HG03103 (cell line): ENCODE data around the gene CD99L2.

Source experiments
- ATAC-seq: cut with Tn5 transposase; IDR thresholded peaks from one replicate; pipeline ENCODE4 v1.9.1; 2021; ENCODE audit warnings: low read depth; ENCODE audit not compliant: unreplicated experiment

CD99L2 gene, protein sequence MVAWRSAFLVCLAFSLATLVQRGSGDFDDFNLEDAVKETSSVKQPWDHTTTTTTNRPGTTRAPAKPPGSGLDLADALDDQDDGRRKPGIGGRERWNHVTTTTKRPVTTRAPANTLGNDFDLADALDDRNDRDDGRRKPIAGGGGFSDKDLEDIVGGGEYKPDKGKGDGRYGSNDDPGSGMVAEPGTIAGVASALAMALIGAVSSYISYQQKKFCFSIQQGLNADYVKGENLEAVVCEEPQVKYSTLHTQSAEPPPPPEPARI

DNA sequence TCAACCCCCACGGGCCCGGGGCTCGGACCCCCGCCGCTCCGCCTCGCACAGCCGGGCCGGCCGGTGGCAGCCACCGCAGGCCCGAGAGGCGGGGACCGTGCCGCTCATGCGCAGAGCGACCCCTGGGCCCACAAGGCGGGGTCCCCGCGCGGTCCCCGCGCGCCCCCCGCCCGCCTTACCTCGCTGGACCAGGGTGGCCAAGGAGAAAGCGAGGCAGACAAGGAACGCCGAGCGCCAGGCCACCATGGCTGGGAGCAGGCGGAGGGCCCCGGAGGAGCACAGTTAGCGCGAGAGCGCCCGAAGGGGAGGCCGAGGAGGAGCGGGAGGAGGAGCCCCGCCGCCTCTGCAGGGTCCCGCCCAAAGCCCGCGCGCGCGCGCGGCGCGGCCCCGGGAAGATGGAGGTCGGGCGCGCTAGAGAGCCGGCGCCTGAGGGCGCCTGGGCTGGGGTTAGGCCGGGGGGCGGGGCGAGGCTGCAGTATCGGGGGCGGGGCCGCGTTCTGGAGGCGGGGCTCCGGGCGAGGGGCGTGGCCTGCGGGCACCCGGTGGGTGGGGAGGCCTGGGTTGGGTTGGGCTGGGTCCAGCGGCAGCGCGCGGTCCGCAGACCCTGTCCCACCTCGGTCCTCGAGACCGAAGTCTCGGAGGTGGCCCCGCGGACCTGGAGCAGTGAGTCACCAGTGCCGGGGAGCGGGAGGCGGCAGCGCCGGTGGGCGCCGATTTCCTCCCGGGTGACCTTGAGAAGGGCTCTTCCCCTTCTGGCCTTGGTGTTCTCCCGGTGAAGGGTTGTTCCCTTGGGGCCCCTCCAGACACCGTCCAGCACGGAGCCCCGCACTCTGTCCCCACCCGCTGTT, at the start of gene CD99L2:
Gene CD99L2, minus strand, starts transcription at position 326 of the 848 bp plus-strand sequence. Its CDS starts 80 bp downstream, at position 246.
- ATAC-seq: peak; percentile 80

DNA sequence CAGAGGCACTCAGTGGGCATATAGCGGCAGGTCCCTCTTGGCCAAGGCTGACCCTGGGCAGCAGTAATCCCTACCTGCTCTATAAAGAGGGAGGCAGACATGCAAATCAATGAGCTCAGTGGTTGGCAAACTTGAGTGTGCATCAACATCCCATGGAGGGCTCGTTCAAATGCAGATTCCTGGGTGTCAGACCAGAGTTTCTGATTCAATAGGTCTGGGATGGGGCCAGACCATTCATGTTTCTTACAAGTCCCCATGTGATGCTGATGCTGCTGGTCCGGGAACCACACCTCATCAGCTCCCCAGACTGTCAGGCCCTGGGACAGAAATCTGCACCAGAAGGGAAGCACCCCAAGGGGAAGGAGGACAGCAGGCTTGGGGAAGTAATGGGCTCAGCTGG, 45.8 kb upstream of the CD99L2 start:
- ATAC-seq: no peak

DNA sequence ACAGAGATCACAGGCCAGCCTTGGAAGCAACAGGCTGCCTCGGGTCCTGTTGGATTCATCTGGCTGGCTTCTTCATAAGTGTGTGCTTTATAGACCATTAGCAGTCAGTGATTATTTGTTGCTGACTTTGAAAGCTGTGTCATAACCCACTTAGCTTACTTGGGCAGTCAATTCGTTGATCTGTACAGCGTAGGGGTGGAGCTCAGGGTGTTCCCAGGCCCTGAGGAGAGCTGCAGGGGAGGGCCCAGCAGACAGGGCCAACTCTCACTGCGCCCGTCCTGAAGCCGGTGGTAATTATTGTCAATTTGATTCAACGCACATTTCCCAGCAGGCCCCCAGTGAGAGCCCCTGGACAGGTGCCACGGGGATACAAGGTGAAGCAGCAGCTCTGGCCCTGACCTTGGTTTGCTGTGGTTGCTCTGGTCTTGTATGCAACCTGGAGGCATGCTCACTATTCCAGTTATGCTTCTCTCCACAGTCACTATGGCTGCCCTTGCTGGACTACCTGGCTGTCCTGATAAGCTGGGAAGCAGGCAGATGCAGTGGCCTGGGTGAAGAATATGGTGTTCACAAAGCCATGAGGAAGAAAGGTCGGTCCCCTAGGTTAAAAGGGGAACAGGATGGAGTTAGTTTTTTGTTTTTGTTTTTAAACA, 44.6 kb upstream of the CD99L2 start:
- no peak for ATAC-seq

DNA sequence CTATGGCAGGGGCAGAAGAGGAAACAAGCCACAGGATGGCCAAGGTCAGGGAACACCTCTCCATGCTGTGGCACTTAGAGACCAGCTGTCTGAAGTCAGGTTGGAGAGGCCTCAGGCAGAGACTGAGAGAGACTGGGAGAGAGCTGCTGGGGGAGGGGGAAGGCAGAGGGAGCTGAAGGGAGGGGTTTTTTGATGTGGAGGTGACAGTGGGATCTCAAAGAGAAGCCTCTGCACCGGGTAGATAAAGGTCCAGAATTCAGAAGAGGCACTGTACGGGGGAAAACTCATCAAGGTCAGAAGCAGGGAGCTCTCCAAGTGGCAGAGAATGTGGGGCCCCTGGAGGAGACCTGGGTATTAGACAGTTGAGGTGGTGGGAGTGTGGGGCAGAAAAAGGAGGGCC, 43.1 kb upstream of the CD99L2 start:
- ATAC-seq: no peak

DNA sequence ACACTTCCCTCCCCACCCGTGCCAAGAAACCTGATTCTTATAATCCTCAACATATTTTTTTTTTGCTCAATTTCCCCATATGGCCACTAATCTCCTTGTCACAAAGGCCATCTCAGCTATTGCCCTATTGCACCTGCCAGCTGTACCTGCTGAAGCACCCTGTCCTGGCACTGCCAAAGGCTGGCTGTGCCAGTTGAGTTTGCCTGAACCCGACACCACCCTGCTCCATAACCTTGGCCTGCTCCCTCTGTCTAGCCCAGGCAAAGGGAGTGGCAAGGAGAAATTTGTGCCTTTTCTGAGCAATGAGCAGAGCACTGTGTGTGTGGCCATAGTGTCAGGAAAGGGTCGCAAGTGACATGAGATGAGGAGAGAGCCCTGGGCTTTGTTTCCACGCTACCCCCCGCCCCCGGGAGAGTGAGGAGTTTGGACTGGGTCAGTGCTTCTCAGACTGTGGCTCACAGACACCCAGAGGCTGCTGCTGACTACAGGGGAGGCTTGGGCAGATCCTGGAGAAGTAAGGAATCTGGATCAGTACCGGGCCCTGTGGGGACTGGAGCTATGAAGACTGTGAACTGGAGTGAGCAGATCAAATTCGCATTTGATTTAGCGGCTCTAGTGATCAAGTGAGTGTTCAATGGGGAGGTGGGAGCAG, 42.5 kb upstream of the CD99L2 start:
- ATAC-seq: no peak

DNA sequence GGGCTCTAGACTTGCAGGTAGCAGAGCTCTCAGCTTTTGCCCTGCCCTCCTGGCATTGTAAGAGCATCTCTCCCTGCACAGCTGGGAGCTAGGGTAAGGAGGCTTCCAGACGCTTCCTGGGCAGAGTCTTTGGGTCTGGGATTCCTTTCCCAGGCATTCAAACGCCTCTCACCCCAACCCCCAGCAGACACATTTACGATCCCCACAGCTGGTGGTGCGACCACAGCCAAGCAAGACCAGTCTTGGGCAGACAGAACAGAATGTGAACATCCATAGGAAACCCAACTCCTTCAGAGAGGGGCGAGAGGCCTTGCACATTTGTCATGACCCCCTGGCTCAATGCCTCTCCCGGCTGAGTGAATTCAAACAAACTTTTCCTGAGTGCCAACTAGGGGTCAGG, 38.1 kb upstream of the CD99L2 start:
- ATAC-seq: no peak

DNA sequence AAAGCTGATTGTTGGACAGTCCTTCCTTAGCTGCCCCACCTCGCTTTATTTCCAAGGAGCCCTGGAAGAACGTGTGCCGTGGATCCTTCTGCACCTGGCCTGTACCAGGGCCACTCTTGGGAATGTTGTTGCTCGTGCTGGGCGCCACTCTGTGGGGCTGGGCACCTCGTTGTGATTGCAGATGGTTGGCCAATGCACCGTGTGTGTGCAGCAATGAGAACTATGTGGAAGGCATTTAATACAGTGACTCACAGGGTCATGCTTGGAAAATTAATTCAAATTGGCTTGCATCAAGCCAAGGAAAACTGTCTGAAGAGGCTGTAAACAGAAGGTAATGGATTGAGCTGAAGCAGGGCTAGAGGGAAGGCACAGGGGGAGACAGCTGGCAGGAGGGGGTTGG, 37.0 kb upstream of the CD99L2 start:
- no peak for ATAC-seq

DNA sequence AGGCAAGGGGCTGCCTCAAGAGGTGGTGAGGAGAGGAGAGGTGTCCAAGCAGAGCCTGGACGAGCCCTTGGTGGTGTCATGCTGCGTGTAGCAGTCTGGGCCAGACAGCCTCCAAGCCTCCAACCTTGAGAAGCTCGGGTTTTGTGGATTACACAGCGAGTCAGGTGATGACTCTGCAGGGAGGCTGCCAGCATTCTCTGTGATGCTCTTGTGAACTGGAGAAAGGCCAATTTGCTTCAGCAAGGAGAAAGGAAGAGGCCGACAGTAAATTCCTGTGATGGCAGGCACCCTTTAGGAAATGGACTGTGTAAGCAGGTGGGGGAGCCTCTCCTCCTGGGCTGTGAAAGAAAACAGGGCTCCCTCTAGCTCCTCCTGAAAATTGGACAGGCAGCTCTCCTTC, 36.0 kb upstream of the CD99L2 start:
- ATAC-seq: no peak

DNA sequence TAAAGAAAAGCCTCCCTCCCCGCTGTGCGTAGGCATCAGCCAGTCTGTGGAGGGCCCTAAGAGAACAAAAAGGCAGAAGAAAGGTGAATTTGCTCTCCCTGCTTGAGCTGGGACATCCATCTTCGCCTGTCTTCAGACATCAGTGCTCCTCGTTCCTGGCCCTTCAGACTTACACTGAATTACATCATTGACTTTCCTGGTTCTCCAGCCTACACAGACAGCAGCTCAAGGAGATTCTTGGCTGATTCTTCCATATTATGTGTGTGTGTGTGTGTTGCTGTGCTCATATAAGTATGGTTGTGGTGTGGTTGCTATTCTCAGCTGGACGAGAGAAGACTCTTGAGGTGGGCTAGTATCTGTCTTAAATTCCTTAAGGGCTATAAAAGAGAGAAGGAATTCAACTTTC, 35.5 kb upstream of the CD99L2 start:
- ATAC-seq: no peak

DNA sequence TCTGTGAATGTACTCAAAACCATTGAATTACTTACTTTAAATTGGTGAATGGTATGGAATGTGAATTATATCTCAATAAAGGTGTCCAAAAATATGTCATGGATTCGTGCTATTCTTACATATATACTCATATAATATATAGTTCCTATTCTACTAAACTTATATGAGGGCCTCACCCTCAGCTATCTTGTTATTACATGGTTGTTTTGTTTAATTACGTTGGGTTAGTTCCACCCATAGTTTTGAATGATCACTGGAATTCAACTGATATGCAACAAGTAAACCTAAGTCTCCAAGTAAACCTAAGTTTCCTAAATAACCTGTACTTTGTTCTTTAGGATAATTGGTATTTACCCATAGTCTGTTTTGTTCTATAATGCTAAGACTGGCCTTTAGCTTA, 30.6 kb upstream of the CD99L2 start:
- no peak for ATAC-seq

DNA sequence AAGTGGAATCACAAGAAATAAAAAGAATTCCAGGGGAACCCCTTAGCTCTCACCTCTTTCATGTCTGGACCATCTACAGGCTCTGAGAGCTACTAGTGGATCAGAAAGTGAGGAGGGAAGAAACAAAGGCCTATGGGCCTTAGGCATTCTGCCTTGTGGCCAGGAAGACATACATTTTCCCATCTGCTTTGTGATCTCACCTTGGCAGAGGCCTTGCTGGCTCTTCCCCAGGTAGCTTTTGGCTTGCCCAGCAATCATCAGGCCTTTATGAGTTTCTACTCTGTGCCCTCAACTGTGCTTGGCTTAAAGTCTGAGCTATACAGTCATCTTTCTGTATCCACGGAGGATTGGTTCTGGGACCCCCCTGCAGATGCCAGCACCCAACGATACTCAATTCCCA, 28.3 kb upstream of the CD99L2 start:
- no peak for ATAC-seq

DNA sequence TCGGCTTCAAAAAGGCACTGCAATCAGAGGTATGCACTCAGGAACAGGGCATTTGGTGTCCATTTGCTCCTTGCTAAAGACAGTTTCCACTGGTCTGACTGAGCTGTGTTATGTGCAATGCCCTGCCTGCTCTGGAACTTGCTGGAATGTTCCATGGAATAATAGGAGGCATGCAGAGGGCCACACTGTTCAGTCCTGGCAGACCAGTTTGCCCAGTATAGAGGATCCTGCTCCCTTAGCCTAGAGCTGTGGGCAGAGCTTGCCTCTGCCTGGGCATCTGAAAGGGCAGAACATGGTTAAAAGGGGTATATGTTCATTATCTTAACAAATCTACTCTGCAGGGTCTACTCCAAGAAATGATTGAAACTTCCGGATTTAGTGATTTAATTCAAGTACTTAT, 27.8 kb upstream of the CD99L2 start:
- no peak for ATAC-seq

DNA sequence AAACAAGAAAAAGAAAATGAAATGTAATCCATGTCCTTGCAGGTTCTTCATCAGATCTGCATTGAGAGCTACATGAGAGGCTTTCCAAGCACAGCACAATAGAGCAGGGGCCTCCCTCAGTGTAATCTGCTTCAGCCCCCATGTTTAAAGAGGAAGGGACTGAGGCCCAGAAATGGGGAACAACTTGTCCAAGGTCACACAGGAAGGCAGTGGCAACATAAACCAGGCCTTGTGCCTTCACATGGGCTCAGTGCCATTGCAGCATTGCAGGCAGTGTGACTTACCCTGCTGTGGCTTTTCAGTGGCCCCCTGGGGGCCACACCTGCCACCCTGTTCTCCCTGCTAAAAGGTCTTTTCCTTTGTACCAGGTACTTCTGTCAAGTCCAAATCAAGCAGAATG, 20.9 kb upstream of the CD99L2 start:
- ATAC-seq: no peak

DNA sequence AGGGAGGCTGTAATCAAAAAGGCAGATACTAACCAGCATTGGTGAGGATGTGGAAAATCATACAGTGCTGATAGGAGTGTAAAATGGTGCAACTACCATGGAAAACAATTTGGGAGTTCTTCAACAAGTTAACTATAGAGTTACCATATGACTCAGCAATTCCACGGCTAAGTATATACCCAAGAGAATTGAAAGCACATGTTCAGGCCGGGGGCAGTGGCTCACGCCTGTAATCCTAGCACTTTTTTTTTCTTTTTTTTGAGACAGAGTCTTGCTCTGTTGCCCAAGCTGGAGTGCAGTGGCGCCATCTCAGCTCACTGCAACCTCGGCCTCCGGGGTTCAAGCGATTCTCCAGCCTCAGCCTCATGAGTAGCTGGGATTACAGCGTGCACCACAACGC, 15.0 kb upstream of the CD99L2 start:
- ATAC-seq: no peak

DNA sequence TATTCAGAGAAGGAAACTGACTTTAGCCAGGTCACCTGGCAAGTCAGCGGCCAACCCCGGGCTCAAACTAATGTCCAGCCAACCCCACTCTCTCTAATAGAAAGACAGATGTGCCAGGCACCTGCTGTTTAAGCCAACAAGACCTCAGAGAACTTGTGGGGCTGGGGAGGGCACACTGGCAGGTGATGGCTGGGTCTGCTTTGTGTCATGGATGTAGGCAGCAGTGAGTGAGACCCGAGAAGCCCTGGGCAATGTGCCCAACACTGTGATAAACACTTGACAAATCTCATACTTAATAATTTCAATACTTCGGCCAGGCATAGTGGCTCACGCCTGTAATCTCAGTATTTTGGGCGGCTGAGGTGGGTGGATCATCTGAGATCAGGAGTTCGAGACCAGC, 9.0 kb upstream of the CD99L2 start:
- no peak for ATAC-seq

DNA sequence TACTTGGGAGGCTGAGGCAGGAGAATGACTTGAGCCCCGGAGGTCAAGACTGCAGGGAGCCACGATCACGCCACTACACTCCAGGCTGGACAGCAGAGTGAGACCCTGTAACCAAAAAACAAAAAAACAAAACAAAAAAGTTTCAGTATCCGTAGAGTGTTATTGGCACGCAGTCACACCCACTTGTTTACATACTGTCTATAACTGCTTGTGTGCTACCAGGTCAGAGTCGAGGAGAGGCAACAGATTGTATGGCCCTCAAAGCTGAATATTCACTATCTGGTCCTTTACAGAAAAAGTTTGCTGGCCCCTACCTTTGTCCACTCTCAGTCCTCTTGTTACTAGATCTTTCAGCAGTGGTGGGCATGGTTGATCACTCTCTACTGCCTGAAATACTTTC, 8.2 kb upstream of the CD99L2 start:
- no peak for ATAC-seq

DNA sequence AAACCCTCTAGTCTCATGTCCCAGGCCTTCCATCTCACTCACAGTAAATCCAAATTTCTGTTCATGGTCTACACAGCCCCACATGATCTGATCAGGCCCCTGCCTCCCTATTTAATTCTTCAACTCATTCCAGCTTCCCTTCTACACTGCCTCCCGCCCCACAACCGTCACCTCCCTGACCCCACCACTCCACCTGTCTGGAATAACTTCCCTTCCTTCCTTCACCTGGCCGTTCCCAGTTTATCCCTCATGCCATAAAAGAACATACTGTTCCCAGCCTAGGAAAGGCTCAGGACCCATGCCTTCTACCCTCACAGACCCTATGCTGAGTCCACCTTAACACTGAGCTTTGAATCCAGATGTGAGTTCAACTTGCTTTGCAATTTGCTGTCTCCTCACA, 6.8 kb upstream of the CD99L2 start:
- ATAC-seq: no peak

DNA sequence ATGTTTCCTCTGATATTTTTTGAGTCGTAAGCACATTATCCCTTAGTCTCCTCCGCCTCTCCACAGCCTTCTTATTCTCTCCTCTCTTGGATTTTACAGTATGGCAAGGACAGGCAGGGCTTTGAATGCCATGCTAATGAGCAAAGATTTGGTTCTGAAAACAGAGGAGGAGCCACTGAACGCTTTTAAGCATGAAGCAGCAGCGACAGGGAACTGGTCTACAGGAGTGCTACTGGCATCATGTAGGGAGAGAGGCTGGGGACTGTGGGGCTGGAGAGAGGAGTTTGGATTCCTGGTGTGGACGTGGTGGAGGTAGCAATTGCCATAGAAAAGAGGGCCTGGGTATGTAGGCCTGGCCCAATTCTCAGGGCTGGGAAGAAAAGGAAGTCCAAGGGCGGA, 4.6 kb upstream of the CD99L2 start:
- no peak for ATAC-seq

DNA sequence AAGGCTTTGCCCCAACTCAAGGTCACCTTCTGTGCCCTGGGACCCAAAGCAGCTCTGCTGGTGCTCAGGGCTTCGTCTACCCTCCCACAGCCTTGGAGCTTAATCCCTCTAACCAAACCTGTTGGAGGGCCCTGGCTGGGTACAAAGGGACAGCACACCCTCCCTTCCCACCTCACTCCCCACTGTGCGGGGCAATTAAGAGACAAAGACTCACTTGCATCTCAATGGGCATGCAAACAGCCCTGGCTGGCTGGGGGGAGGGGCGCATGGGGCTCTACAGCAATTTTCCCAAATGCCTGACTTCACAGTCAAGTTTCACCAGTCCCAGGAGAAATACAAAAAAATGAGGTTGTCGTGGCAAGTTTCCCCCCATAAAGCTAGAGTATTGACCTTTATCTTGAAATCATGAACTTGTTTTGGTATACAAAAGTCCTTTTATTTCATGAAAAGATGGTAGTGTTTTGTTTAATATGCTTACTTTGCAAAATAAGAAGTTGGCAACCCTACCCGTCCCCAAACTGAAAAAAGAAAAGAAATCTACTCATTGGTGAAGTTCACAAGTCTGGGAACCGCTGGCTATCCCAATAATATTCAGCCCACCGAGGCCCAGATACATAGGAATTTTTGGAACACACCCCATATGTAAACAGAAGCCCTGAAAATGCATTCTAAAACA, 4.1 kb upstream of the CD99L2 start:
- no peak for ATAC-seq

DNA sequence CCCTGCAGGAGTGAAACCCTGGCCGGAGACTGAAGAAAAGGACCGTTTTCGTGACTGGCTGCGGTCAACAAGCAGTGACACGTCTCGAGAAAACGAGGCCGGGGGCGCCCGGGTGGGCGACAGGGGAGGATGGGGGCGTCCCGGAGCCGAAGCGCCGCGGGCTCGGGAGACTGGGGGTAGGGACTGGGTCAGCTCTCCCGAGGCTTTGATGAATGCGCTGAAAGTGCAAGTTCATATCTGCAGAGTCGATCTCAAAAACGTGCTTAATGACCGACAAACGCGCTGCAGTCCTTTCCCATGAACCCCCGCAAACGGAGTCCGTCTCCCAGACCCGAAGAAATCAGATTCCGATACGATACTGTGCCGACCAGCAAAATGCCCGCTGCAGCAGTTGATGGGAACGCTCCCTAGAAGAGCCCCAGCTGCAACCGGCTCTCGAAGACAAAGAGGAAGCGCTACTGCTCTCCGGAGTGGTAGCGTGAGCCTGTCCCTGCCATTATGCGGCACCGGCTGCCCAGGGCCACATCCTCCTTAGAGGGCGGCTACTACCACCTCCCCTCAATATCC, 806 bp upstream of the CD99L2 start:
- peak; percentile 46 for ATAC-seq
